ENCODE results near the gene CASZ1. TPM values are rescaled to one million over a fixed set of nuclear protein-coding genes. Genes with fewer than 3 reads are reported as not detected.

CASZ1 gene
- total RNA-seq, 1 donor from 2014 or later: 18.3 TPM

DNA sequence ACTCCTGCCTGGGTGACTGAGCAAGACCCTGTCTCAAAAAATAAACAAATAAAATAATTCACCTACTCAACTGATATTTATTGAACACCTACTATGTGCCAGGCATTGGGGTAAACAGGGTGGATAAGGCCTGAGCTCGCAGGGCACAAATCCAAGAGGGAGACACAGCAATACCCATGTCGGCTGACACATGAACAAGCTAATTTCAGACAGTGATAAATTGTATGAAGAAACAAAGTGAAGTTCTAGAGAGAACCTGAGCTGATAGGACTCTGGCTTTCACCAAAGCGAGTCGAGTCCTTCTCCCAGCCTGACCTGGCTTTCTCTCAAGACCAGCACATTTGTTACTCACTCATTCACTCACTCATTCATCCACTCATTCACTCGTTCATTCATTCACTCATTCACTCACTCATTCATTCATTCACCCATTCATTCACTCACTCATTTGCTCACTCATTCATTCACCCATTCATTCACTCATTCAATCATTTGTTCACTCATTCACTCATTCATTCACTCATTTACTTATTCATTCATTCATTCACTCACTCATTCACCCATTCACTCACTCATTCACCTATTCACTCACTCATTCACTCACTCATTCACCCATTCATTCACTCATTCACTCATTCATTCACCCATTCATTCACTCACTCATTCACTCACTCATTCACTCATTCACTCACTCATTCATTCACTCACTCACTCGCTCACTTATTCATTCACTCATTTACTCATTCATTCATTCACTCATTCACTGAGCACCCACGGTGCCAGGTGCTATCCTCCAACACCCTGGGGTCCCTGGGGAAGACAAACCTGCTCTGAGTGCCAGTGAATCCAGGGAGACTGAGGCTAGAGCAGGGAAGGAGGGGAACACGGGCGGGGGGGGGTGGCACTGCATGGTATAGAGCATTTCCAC is 37.4 kb upstream of the CASZ1 start:
- Mint-ChIP-seq H3K36me3 (ENCODE audit: unreplicated experiment) (no peaks in the 10 kb centered on the region), H3K4me3 (ENCODE audit: unreplicated experiment) (peak overlapping the region; percentile 12), H3K9me3 (ENCODE audit: unreplicated experiment) (peaks cover 5% of the 10 kb centered on the region), H3K4me1 (ENCODE audit: low read depth, unreplicated experiment) (peaks cover 15% of the 10 kb centered on the region), H3K27me3 (ENCODE audit: unreplicated experiment) (peaks cover 12% of the 10 kb centered on the region), H3K27ac (ENCODE audit: unreplicated experiment) (no peak overlapping the region)
- TF ChIP-seq, protein P1, sequence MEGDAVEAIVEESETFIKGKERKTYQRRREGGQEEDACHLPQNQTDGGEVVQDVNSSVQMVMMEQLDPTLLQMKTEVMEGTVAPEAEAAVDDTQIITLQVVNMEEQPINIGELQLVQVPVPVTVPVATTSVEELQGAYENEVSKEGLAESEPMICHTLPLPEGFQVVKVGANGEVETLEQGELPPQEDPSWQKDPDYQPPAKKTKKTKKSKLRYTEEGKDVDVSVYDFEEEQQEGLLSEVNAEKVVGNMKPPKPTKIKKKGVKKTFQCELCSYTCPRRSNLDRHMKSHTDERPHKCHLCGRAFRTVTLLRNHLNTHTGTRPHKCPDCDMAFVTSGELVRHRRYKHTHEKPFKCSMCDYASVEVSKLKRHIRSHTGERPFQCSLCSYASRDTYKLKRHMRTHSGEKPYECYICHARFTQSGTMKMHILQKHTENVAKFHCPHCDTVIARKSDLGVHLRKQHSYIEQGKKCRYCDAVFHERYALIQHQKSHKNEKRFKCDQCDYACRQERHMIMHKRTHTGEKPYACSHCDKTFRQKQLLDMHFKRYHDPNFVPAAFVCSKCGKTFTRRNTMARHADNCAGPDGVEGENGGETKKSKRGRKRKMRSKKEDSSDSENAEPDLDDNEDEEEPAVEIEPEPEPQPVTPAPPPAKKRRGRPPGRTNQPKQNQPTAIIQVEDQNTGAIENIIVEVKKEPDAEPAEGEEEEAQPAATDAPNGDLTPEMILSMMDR (IDR thresholded peaks at IDR 0.05; ENCODE audit: partially characterized antibody, unreplicated experiment): no peak
- no peak for DNase-seq

DNA sequence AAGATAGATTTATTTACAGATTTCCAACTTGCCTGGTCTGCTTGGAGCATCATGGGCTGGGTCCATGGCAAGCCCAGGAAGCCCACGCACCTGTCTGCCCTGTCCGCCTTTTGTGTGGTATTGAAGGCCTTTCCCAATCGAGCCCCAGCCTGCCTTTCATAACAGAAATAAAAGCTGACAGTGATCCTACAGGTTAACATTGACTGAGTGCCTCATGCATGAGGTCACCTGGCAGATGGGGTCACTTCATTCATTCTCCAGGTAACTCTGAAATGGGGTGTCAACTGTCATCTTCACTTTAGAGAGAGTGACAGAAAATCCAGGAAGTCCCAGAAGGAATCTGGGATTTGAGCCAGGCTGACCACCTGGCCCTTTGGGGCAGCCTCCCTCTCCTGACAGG is 36.3 kb upstream of the CASZ1 start:
- peaks cover 14% of the 10 kb centered on the region for H3K27me3 Mint-ChIP-seq (ENCODE audit: unreplicated experiment)
- H3K9me3 Mint-ChIP-seq (ENCODE audit: unreplicated experiment): peaks cover 4% of the 10 kb centered on the region
- H3K4me1 Mint-ChIP-seq (ENCODE audit: low read depth, unreplicated experiment): peaks cover 15% of the 10 kb centered on the region
- H3K27ac Mint-ChIP-seq (ENCODE audit: unreplicated experiment): no peak overlapping the region
- H3K4me3 Mint-ChIP-seq (ENCODE audit: unreplicated experiment): no peak overlapping the region
- no peaks in the 10 kb centered on the region for H3K36me3 Mint-ChIP-seq (ENCODE audit: unreplicated experiment)
- TF ChIP-seq, protein P1 (IDR thresholded peaks at IDR 0.05; ENCODE audit: partially characterized antibody, unreplicated experiment): no peak
- no peak for DNase-seq

DNA sequence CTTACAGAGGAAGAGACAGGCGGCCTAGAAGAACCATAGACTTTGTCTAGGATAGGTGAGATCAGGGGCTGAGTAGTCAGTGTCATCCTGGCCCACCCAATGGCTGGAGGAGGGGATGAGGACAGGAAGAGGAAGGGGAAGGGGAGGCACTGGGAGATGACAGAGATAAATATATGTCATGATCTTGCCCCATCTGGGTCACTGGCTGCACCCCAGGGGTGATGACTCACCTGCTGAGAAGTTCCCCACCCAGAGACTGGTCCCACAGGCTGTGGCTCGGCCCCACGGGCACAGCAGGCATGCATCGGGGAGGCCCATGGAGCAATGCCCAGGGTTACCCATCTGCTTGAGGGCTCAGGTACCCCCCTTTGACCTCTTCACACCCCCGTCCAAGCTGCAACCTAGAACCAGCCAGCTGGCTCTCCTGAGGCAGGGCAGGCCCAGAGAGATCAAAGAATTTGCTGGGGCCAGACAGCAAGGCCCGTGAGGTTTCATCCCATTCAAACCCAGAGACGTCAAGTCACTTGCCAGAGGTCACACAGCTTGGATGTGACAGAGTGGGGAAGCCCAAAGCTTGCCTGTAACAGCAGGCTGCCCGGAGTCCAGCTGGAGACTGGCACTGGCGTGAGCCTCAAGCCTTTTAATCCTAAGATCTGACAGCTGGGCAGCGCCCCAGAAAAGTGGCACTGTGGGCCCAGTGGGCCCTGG is 34.7 kb upstream of the CASZ1 start:
- Mint-ChIP-seq H3K27me3 (ENCODE audit: unreplicated experiment) (peaks cover 10% of the 10 kb centered on the region), H3K36me3 (ENCODE audit: unreplicated experiment) (no peaks in the 10 kb centered on the region), H3K9me3 (ENCODE audit: unreplicated experiment) (peaks cover 4% of the 10 kb centered on the region), H3K4me1 (ENCODE audit: low read depth, unreplicated experiment) (peaks cover 14% of the 10 kb centered on the region), H3K4me3 (ENCODE audit: unreplicated experiment) (no peak overlapping the region), H3K27ac (ENCODE audit: unreplicated experiment) (no peak overlapping the region)
- no peak for DNase-seq
- TF ChIP-seq, protein P1 (IDR thresholded peaks at IDR 0.05; ENCODE audit: partially characterized antibody, unreplicated experiment): no peak

DNA sequence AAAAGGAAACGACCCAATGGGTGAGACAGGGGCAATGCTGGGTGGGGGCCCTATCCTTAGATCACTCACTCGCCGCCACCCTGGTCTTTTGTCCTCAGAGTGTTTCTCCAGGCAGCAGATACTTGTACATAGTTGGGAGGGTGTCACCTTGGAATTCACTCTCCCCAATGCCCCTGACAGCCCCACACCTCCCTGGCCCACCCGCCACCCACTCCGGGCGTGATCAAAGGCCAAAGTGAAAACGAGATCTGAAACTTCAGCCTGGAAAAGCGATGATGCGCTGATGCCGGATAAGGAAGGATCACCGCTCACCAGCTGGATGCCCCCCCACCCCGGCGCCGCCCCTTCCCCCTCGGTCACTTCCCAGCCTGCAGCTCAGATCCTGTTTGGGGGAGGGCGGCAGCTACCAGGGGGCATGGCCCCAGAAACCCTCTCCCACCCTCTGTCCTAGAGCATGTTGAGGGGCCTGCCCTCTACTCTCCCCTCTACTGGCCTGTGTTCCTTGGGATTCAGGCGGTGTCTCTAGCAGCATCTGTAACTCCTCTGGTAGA is 33.6 kb upstream of the CASZ1 start:
- DNase-seq: no peak
- peaks cover 4% of the 10 kb centered on the region for H3K9me3 Mint-ChIP-seq (ENCODE audit: unreplicated experiment)
- H3K4me1 Mint-ChIP-seq (ENCODE audit: low read depth, unreplicated experiment): peaks cover 14% of the 10 kb centered on the region
- no peak overlapping the region for H3K4me3 Mint-ChIP-seq (ENCODE audit: unreplicated experiment)
- H3K27me3 Mint-ChIP-seq (ENCODE audit: unreplicated experiment): peaks cover 10% of the 10 kb centered on the region
- no peaks in the 10 kb centered on the region for H3K36me3 Mint-ChIP-seq (ENCODE audit: unreplicated experiment)
- TF ChIP-seq, protein P1 (IDR thresholded peaks at IDR 0.05; ENCODE audit: partially characterized antibody, unreplicated experiment): no peak
- H3K27ac Mint-ChIP-seq (ENCODE audit: unreplicated experiment): no peak overlapping the region
